Rectal smooth muscle tissue (tissue), 1 donor: ENCODE measurements around the gene RNF157.
"Not testable (repeated sequence)": the region's sequence is repeated elsewhere in the genome, so short reads cannot be mapped to it uniquely, and the experiment has no call there.

Experiments
- H3K27ac ChIP-seq: one replicate; pipeline ENCODE4 v1.7.0; 2013; ENCODE audit warnings: low read depth, low read length, inconsistent platforms
- H3K27me3 ChIP-seq: one replicate; pipeline ENCODE4 v1.7.0; 2013; ENCODE audit warnings: low read length; ENCODE audit not compliant: control insufficient read depth, insufficient read depth
- H3K36me3 ChIP-seq: one replicate; pipeline ENCODE4 v1.7.0; 2013; ENCODE audit warnings: low read length; ENCODE audit not compliant: control insufficient read depth, insufficient read depth
- H3K4me1 ChIP-seq: one replicate; pipeline ENCODE4 v1.7.0; 2013; ENCODE audit warnings: low read length; ENCODE audit not compliant: control insufficient read depth, insufficient read depth
- H3K4me3 ChIP-seq: one replicate; pipeline ENCODE4 v1.7.0; 2013; ENCODE audit warnings: low read length
- H3K9ac ChIP-seq: one replicate; pipeline ENCODE4 v1.7.0; 2013; ENCODE audit warnings: low read length

The RNF157 gene

DNA sequence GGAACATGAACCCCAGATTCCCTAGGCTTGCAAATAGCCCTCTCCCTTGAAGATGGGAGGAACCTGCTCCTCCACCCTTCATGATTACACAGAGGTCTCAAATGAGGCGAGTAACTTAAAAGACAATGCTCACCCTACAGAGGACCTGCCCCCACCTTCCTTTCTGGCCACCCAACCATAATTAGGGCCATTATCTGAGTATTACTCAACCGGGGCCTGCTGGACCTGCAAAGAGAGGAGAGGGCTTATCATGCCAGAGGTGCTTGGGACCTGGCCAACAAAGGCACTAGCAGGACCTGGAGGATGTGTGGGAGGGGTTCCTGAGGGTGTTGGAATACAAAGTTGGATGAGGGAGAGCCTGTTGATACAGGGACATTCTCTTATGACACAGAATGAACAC is 42.4 kb downstream of the RNF157 start:
- Histone ChIP-seq H3K4me1 (no peaks in the 10 kb centered on the region), H3K4me3 (no peak overlapping the region), H3K36me3 (no peaks in the 10 kb centered on the region), H3K27ac (no peak overlapping the region), H3K27me3 (no peaks in the 10 kb centered on the region), H3K9ac (no peak overlapping the region)

DNA sequence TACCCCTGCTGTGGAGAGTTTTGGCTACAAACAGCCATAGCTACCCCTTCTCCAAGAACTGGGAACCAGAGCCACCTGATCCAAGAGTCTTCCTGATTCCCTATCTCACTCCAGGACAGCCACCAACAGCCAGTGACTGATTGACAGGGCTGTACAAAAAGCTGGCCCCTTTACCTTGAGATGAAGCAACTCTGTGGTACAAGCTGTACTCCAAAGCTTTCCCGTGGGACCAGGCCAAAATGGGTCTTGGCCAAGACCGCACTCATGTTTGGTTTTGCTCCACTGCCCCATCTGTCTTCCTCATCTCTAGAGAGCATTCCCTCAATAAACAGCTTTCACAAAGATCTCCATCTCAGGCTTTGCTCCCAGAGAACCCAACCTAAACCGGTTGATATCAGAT is 43.6 kb downstream of the RNF157 start:
- H3K27ac ChIP-seq, result no peak overlapping the region
- no peaks in the 10 kb centered on the region for H3K36me3 ChIP-seq
- H3K27me3 ChIP-seq, result no peaks in the 10 kb centered on the region
- no peak overlapping the region for H3K9ac ChIP-seq
- no peak overlapping the region for H3K4me3 ChIP-seq
- H3K4me1 ChIP-seq, result no peaks in the 10 kb centered on the region

DNA sequence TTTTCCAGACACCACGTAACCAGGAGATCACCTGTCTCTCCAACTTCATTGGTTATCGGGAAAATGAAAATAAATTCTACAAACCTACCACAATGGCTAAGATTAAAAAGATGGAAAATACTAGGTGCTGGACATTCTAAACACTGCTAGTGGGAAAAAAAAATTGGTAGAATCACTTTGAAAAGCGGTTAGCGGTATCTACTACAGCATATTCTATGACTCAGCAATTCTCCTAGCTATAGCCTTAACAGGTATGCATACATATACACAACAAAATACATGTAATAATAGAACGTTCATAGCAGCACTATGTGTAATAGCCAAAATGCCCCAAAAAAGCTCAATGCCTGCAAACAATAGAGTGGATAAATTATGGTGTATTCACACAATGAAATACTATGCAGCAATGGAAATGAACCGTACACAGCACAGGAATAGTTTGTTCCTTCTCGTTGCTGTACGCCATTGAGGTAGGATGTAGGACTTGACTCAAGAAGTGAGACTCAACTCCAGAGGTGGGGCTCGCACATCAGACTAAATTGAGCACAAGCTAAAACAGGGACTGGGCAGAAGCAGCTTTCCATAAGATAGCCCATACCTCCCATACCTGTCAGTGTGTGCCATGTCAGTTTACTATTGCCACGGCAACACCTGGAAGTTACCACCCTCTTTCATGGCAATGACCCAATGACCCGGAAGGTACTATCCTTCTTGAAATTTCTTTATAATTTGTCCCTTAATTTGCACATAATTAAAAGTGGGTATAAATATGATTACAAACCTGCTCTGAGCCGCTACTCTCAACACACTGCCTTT is 44.8 kb downstream of the RNF157 start:
- Histone ChIP-seq H3K27ac (no peak overlapping the region), H3K4me1 (no peaks in the 10 kb centered on the region), H3K4me3 (no peak overlapping the region), H3K9ac (no peak overlapping the region), H3K36me3 (no peaks in the 10 kb centered on the region), H3K27me3 (no peaks in the 10 kb centered on the region)

DNA sequence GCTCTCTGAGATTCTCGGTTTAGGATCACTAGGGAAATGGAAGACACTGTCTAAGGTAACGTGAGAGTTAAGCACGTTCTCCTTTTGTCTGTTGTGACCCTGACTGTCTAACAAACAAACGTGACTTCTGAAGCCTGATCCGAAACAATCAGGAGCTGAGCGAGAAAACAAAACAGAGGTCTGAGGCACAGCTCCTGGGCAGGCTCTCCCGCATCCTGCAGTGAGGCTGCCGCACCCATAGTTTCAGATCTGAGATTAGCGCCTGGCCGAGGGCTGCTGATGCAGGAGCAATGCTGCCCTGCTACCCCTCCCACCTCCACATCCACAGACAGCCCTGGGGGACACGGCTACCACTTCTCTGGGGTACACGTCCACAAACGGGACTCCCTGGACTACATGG is 46.7 kb downstream of the RNF157 start:
- no peak overlapping the region for H3K9ac ChIP-seq
- H3K27me3 ChIP-seq, result no peaks in the 10 kb centered on the region
- no peak overlapping the region for H3K27ac ChIP-seq
- H3K4me3 ChIP-seq, result no peak overlapping the region
- no peaks in the 10 kb centered on the region for H3K4me1 ChIP-seq
- no peaks in the 10 kb centered on the region for H3K36me3 ChIP-seq

DNA sequence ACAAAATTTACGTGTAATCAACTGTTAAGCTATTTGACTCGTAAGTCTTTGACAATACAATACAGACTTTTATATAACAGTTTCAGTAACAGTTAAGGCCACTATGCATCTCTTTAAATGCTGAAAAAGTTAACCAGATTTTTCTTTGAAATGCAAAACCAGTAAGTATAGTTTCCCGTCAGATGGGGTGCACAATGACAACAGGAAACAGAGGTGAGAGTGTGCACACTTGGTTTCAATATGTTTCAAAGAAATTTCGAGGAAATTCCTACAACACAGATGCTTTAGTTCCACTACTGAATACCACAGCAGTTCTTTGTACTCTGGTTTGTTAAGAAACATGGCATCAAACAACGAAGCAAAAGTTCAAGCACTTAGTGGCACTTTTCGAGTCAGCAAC is 48.4 kb downstream of the RNF157 start:
- Histone ChIP-seq H3K4me1 (no peaks in the 10 kb centered on the region), H3K9ac (no peak overlapping the region), H3K27me3 (no peaks in the 10 kb centered on the region), H3K36me3 (no peaks in the 10 kb centered on the region), H3K27ac (no peak overlapping the region), H3K4me3 (no peak overlapping the region)

DNA sequence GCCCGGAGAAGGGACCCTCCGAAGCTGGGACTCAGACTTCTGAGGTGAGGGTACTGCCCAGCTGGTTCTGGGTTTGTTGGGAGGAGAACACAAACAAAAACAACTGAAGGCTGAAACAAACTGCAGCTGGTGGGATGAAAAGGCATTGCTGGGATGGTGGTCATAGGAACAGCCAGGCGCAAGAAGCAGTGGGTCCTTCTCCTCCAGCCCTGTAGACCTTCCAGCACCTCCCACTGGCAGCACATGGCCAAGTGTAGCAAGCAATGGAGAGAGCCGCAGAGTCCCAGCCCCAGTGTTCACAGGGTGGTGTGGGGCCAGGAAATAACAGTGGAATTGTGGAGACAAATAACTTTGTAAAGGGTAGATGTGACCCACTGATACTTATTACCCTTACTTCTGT is 50.6 kb downstream of the RNF157 start:
- no peak overlapping the region for H3K4me3 ChIP-seq
- H3K27ac ChIP-seq, result no peak overlapping the region
- H3K4me1 ChIP-seq, result no peaks in the 10 kb centered on the region
- no peaks in the 10 kb centered on the region for H3K36me3 ChIP-seq
- H3K9ac ChIP-seq, result no peak overlapping the region
- no peaks in the 10 kb centered on the region for H3K27me3 ChIP-seq

DNA sequence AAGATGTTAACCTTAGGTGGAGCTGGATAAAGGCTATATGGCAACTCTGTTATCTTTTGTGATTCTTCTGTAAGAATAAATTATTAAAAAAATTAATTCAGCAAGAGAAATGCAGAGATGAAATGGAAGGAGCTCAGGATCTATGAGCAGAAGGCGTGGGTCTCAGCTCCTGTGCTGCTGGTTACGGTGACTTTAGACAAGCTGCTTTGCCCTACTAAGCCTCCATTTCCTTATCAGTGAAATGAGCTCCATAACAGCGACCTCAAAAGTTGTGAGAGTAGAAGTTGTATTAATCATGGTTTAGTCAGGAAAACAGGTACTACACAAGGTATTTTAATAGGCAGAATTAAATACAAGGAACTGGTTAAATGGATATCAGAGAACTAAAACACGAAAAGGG is 51.0 kb downstream of the RNF157 start:
- H3K36me3 ChIP-seq, result no peaks in the 10 kb centered on the region
- H3K27ac ChIP-seq, result no peak overlapping the region
- H3K27me3 ChIP-seq, result no peaks in the 10 kb centered on the region
- no peaks in the 10 kb centered on the region for H3K4me1 ChIP-seq
- H3K9ac ChIP-seq, result no peak overlapping the region
- H3K4me3 ChIP-seq, result no peak overlapping the region

DNA sequence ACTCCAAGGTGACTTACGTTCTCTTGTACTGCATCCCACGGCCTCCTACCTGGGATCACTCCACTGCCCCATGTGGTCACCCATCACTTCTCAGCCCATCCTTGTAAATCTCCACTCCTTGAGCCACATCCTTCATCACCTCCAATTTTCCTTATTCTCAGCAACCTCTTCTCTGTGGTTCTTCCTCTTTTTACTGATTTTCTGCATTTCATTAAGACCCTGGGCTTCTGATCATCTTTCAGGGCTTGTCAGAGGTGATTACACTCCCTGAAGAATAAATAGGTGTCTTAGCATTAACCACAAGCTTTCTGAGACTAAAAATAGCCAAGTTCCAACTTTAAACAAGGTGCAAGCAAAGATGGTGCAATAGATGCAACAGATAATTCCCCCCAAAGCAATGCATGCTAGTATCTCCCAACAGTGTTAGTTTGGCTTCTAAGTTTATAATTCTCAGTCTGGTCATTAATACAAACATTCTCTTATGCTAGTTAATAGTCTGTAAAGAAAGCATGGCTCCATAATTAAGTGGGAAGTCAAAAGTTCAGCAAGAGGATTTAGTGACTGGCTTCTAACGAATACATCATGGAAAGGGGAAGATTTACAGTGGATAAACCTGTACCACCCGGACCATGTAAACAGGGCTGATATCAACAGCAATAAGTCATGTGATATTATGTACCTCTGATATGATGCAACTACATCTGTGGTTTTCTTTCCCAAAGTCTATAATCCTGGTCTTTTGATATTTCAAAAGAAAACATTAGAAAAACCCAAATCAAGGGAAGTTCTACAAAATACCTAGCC is 51.9 kb downstream of the RNF157 start:
- no peaks in the 10 kb centered on the region for H3K36me3 ChIP-seq
- no peak overlapping the region for H3K9ac ChIP-seq
- H3K27ac ChIP-seq, result no peak overlapping the region
- no peaks in the 10 kb centered on the region for H3K27me3 ChIP-seq
- no peaks in the 10 kb centered on the region for H3K4me1 ChIP-seq
- no peak overlapping the region for H3K4me3 ChIP-seq

DNA sequence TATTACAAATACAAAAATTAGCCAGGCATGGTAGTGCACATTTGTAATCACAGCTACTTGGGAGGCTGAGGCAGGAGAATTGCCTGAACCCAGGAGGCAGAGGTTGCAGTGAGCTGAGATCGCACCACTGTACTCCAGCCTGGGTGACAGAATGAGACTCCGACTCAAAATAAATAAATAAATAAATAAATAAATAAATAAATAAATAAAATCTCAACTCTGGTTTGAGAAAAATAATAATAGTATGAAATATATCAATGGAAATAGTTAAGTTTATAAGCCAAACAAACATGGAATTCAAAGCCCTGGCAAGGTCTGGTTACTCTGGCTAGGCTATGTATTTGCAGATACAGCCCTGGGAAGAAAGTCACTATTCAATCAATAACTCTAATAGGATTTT is 53.5 kb downstream of the RNF157 start:
- H3K27ac ChIP-seq, H3K9ac ChIP-seq, H3K4me3 ChIP-seq, H3K27me3 ChIP-seq, H3K4me1 ChIP-seq, H3K36me3 ChIP-seq: not testable (repeated sequence)

DNA sequence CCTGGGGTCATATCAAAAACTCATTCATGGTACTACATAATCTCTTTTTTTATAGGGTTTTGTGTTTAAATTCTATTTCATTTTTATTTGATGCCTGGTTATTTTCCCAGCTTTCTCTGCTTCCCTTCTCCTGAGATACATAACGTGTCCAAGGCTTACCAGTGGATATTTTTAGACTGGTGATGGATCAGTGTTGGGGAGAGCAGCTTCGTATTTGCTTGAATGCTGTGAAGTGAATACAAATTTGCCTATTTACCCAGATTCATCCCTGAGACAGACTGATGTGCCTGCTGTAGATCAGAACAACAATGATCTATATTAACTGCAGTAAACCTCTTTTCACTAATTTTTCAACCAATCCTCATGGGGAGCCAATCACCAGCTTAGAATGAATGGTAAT is 56.0 kb downstream of the RNF157 start:
- Histone ChIP-seq H3K9ac (no peak overlapping the region), H3K27me3 (no peaks in the 10 kb centered on the region), H3K4me1 (no peaks in the 10 kb centered on the region), H3K27ac (no peak overlapping the region), H3K4me3 (no peak overlapping the region), H3K36me3 (no peaks in the 10 kb centered on the region)

DNA sequence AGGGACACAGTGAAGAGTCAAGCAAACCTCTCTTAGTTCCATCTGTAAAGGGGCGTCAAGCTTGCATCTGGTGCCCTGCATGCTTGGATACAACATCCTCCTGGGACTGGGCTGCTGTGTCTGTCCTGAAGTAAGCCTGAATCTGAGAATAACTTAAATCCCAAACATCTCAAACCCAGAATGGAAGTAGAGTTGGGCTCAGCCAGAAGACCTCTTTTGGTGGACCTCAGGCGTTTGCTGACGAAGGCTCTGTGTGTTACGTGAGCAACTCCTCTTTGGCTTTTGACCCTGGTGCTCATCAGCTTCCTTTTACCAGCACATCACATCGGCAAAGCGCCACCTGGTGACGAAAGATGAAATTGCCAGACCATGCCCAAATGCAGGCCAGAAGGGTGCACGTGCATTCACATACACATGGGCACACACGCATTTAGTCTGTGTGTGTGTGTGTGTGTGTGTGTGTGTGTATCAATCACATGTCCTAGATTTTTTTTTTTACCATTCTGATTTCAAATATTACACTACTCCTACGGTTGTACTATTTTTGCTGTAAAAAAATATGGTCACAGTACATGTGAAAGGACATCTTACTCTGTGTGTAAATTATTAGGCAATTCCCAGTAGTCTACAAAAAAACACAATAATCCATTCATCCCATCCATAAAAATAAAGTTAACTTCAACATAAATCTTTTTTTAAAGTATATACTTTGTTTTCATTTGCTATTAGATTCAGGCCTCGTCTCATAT is 58.1 kb downstream of the RNF157 start:
- Histone ChIP-seq H3K9ac (no peak overlapping the region), H3K36me3 (no peaks in the 10 kb centered on the region), H3K27me3 (no peaks in the 10 kb centered on the region), H3K27ac (no peak overlapping the region), H3K4me3 (no peak overlapping the region), H3K4me1 (no peaks in the 10 kb centered on the region)
